KMS-11 (cell line): ENCODE results near the gene LKAAEAR1.
"Not testable (repeated sequence)": the region's sequence is repeated elsewhere in the genome, so short reads cannot be mapped to it uniquely, and the experiment has no call there.

Experiments
- H2AFZ ChIP-seq: fragments of 200-600 bp; sonication (generic); 2 replicates; pipeline ENCODE4 v1.6.1; 2016; ENCODE audit warnings: antibody characterized with exemption, mixed run types, low read depth
- H3K27ac ChIP-seq: fragments of 200-600 bp; sonication (generic); 2 replicates; pipeline ENCODE4 v1.6.1; 2016; ENCODE audit warnings: mild to moderate bottlenecking, mixed run types
- H3K27me3 ChIP-seq: fragments of 200-600 bp; sonication (generic); 2 replicates; pipeline ENCODE4 v1.6.1; 2017; ENCODE audit warnings: mild to moderate bottlenecking, low read depth, mixed run types, moderate library complexity; ENCODE audit not compliant: insufficient read depth
- H3K36me3 ChIP-seq: fragments of 200-600 bp; sonication (generic); 2 replicates; pipeline ENCODE4 v1.6.1; 2017; ENCODE audit warnings: mild to moderate bottlenecking, mixed run types; ENCODE audit not compliant: insufficient read depth
- H3K4me1 ChIP-seq: fragments of 200-600 bp; sonication (generic); 2 replicates; pipeline ENCODE4 v1.6.1; 2016; ENCODE audit warnings: mild to moderate bottlenecking, low read depth, mixed run types; ENCODE audit not compliant: poor library complexity, severe bottlenecking
- H3K4me2 ChIP-seq: fragments of 200-600 bp; sonication (generic); 2 replicates; pipeline ENCODE4 v1.7.0; 2016; ENCODE audit warnings: mild to moderate bottlenecking, mixed run types
- H3K4me3 ChIP-seq: fragments of 200-600 bp; sonication (generic); IDR thresholded peaks from 2 replicates; pipeline ENCODE4 v1.6.1; 2017; ENCODE audit warnings: low read depth, low read length, mixed read lengths; ENCODE audit not compliant: insufficient read depth
- H3K79me2 ChIP-seq: fragments of 200-600 bp; sonication (generic); 2 replicates; pipeline ENCODE4 v1.6.1; 2016; ENCODE audit warnings: low read depth, mixed run types; ENCODE audit not compliant: insufficient read depth
- H3K9ac ChIP-seq: fragments of 200-600 bp; sonication (generic); 2 replicates; pipeline ENCODE4 v1.6.1; 2016; ENCODE audit warnings: mild to moderate bottlenecking, mixed run types
- H4K20me1 ChIP-seq: fragments of 200-600 bp; sonication (generic); 2 replicates; pipeline ENCODE4 v1.6.1; 2016; ENCODE audit warnings: mild to moderate bottlenecking, mixed run types; ENCODE audit not compliant: insufficient read depth
- TF ChIP-seq, protein P1 (sequence below): fragments of 200-600 bp; sonication (generic); conservative IDR thresholded peaks from 2 replicates; pipeline ENCODE4 v1.6.1; 2017; ENCODE audit warnings: low read depth, mild to moderate bottlenecking, antibody characterized with exemption, low read length, moderate library complexity, mixed read lengths

The LKAAEAR1 gene

DNA sequence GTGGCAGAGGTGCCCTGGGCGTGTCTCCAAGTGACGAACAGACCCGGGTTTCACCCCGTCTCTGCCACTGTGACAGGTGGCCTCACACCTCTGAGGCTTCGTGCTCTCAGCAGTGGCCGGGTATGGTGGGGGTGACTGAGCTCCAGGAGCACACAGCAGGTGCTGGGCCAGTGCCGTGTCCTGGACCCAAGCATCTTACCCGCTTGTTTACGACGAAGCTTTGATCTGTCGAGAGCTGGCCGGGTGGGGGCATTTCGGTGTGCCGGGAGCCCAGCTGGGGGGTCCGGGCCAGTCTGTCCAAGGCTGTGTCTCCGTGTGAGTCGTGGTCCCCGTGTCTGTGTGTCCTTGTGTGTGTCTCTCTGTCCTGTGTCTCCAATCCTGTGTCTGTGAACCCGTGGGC is 7.1 kb upstream of the LKAAEAR1 start:
- Histone ChIP-seq H3K4me1 (no peaks in the 10 kb centered on the region), H3K9ac (no peak overlapping the region), H3K4me3 (no peak overlapping the region), H3K27ac (no peak overlapping the region), H3K79me2 (no peaks in the 10 kb centered on the region), H3K4me2 (no peak overlapping the region), H4K20me1 (no peaks in the 10 kb centered on the region), H3K36me3 (no peaks in the 10 kb centered on the region), H3K27me3 (peaks cover 55% of the 10 kb centered on the region), H2AFZ (no peak overlapping the region)
- TF ChIP-seq, protein P1, sequence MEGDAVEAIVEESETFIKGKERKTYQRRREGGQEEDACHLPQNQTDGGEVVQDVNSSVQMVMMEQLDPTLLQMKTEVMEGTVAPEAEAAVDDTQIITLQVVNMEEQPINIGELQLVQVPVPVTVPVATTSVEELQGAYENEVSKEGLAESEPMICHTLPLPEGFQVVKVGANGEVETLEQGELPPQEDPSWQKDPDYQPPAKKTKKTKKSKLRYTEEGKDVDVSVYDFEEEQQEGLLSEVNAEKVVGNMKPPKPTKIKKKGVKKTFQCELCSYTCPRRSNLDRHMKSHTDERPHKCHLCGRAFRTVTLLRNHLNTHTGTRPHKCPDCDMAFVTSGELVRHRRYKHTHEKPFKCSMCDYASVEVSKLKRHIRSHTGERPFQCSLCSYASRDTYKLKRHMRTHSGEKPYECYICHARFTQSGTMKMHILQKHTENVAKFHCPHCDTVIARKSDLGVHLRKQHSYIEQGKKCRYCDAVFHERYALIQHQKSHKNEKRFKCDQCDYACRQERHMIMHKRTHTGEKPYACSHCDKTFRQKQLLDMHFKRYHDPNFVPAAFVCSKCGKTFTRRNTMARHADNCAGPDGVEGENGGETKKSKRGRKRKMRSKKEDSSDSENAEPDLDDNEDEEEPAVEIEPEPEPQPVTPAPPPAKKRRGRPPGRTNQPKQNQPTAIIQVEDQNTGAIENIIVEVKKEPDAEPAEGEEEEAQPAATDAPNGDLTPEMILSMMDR: no peak

DNA sequence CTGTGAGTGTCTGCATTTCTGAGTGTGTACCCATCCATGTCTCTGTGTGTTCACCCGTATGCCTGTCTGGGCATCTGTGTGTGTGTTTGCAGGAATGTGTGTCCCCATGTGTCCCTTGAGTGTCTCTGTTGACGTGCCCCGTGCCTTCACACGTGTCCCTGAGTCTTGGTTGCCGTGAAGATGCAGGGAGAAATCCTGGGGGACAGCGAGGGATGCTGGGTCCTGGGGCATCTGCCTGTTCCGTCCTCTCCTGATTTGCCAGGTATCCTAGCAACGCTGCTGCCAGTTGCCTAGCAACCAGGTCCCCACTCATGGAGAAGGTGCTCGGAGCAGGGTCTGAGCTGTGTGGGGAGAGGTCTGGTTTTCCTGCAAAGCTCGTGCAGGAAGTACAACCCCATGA is 6.0 kb upstream of the LKAAEAR1 start:
- H3K36me3 ChIP-seq: no peaks in the 10 kb centered on the region
- H3K27me3 ChIP-seq: peaks cover 59% of the 10 kb centered on the region
- H3K79me2 ChIP-seq: no peaks in the 10 kb centered on the region
- no peak overlapping the region for H3K4me2 ChIP-seq
- no peaks in the 10 kb centered on the region for H3K4me1 ChIP-seq
- H4K20me1 ChIP-seq: no peaks in the 10 kb centered on the region
- no peak overlapping the region for H3K4me3 ChIP-seq
- H2AFZ ChIP-seq: no peak overlapping the region
- no peak overlapping the region for H3K27ac ChIP-seq
- H3K9ac ChIP-seq: no peak overlapping the region
- TF ChIP-seq, protein P1: no peak

- H3K79me2 ChIP-seq, H4K20me1 ChIP-seq, H3K9ac ChIP-seq, H2AFZ ChIP-seq, H3K4me2 ChIP-seq, H3K27ac ChIP-seq, H3K4me3 ChIP-seq, H3K4me1 ChIP-seq, H3K36me3 ChIP-seq: not testable (repeated sequence)
- peaks cover 73% of the 10 kb centered on the region for H3K27me3 ChIP-seq
Measured at GRCh38 chr20:64088586-64088985, 4.4 kb upstream of the LKAAEAR1 start.

- not testable (repeated sequence) for H3K4me3 ChIP-seq, H3K4me2 ChIP-seq, H3K79me2 ChIP-seq, H3K9ac ChIP-seq, H3K4me1 ChIP-seq, H3K27ac ChIP-seq, H3K36me3 ChIP-seq, H2AFZ ChIP-seq, H4K20me1 ChIP-seq
- peaks cover 81% of the 10 kb centered on the region for H3K27me3 ChIP-seq
Measured at GRCh38 chr20:64087226-64087825, 3.1 kb upstream of the LKAAEAR1 start.

GRCh38 chr20:64086801-64087200 is 2.6 kb upstream of the LKAAEAR1 start:
- no peaks in the 10 kb centered on the region for H4K20me1 ChIP-seq
- no peak overlapping the region for H3K4me3 ChIP-seq
- peaks cover 81% of the 10 kb centered on the region for H3K27me3 ChIP-seq
- no peak overlapping the region for H3K9ac ChIP-seq
- no peaks in the 10 kb centered on the region for H3K36me3 ChIP-seq
- TF ChIP-seq, protein P1: no peak
- no peak overlapping the region for H3K27ac ChIP-seq
- H3K79me2 ChIP-seq: no peaks in the 10 kb centered on the region
- no peak overlapping the region for H2AFZ ChIP-seq
- H3K4me1 ChIP-seq: no peaks in the 10 kb centered on the region
- H3K4me2 ChIP-seq: no peak overlapping the region
